T-cell (primary cell): Measurements from ENCODE around the gene SLC29A3. TPM values are rescaled to one million over a fixed set of nuclear protein-coding genes. Genes with fewer than 3 reads are reported as not detected.

Experiments used
- ATAC-seq, 4 experiments: fragments of 200-7000 bp in 3 of 4; fragments of 150-1000 bp in 1 of 4; cut with Tn5 transposase; replicated peaks in 1 of 4; 1 replicate in 3 of 4; 2 replicates in 1 of 4; pipeline ENCODE4 v1.10.0; 2021; ENCODE audit warnings: moderate library complexity in 3 of 4, mild to moderate bottlenecking in 2 of 4, moderate number of reproducible peaks in 1 of 4
- CTCF ChIA-PET, 2 donors: fragments of 300-600 bp; sonication (Branson Sonifier 250); formaldehyde crosslinking; loops; one replicate each; lab custom pipeline; 2022; ENCODE audit warnings: antibody characterized with exemption in 2 of 2; lab: Charles Lee
- POLR2A ChIA-PET, 2 donors: fragments of 300-600 bp; sonication (Branson Sonifier 250); formaldehyde crosslinking; loops; one replicate each; lab custom pipeline; 2022; ENCODE audit warnings: antibody characterized with exemption in 2 of 2; lab: Charles Lee
- DNase-seq, 35 experiments: peaks; one replicate each; pipeline versions ENCODE4 v3.0.0 to v3.0.0-alpha.2; 2013 to 2023
- H3K27ac ChIP-seq: one replicate; pipeline ENCODE4 v1.5.1; 2013; ENCODE audit warnings: low read length
- H3K27me3 ChIP-seq, 2 experiments: replicated peaks in 1 of 2; 1 replicate in 1 of 2; 2 replicates in 1 of 2; pipeline versions ENCODE4 v1.6.1 to v1.7.0; 2013; ENCODE audit warnings: low read length in 1 of 2, mixed read lengths in 1 of 2; ENCODE audit not compliant: control insufficient read depth in 2 of 2, insufficient read depth in 2 of 2; ENCODE audit errors: extremely low read depth in 1 of 2
- H3K36me3 ChIP-seq, 2 donors: 1 replicate in 1 of 2; 2 replicates in 1 of 2; pipeline versions ENCODE4 v1.6.1 to v1.7.0; 2013; ENCODE audit warnings: low read length in 1 of 2; ENCODE audit not compliant: control insufficient read depth in 2 of 2, insufficient read depth in 1 of 2; ENCODE audit errors: extremely low read depth in 1 of 2
- H3K4me1 ChIP-seq, 2 experiments: 1 replicate in 1 of 2; 2 replicates in 1 of 2; pipeline versions ENCODE4 v1.6.1 to v1.7.0; 2013; ENCODE audit warnings: low read length in 2 of 2, mixed read lengths in 1 of 2; ENCODE audit not compliant: insufficient read depth in 2 of 2, control insufficient read depth in 1 of 2; ENCODE audit errors: extremely low read depth in 1 of 2
- H3K4me3 ChIP-seq, 2 donors: 1 replicate in 1 of 2; 2 replicates in 1 of 2; pipeline versions ENCODE4 v1.5.1 to v1.7.0; 2013; ENCODE audit warnings: mild to moderate bottlenecking in 2 of 2, low read length in 1 of 2, moderate library complexity in 1 of 2; ENCODE audit not compliant: control insufficient read depth in 1 of 2; ENCODE audit errors: extremely low read depth in 1 of 2
- H3K9me3 ChIP-seq: 2 replicates; pipeline ENCODE4 v1.7.0; 2013
- H3K27ac Mint-ChIP-seq, 2 donors: one replicate each; pipeline ENCODE4 v1.8.0; 2020 to 2021; ENCODE audit warnings: mild to moderate bottlenecking in 2 of 2, mixed read lengths in 2 of 2
- H3K27me3 Mint-ChIP-seq, 2 donors: one replicate each; pipeline ENCODE4 v1.8.0; 2021 to 2022; ENCODE audit warnings: mixed read lengths in 2 of 2
- H3K36me3 Mint-ChIP-seq: one replicate; pipeline ENCODE4 v1.8.0; 2021; ENCODE audit warnings: mixed read lengths
- H3K4me1 Mint-ChIP-seq, 3 donors: one replicate each; pipeline ENCODE4 v1.8.0; 2020 to 2022; ENCODE audit warnings: mixed read lengths in 3 of 3, mild to moderate bottlenecking in 1 of 3
- H3K4me3 Mint-ChIP-seq, 3 donors: one replicate each; pipeline ENCODE4 v1.8.0; 2020 to 2022; ENCODE audit warnings: mild to moderate bottlenecking in 3 of 3, mixed read lengths in 3 of 3, moderate library complexity in 3 of 3
- H3K9me3 Mint-ChIP-seq, 3 donors: one replicate each; pipeline ENCODE4 v1.8.0; 2020 to 2022; ENCODE audit warnings: mixed read lengths in 3 of 3
- WGBS: methylation state at CpG from one replicate; pipeline ENCODE4 v1.1.5; 2013; ENCODE audit warnings: missing lambda C conversion rate; ENCODE audit not compliant: insufficient coverage; 5-methylcytosine and 5-hydroxymethylcytosine counted together
- total RNA-seq, 35 experiments: library from RNA in 6 of 35; stranded (reverse) in 6 of 35; fragments of 120-200 nt in 1 of 35; gene quantifications; one replicate each; pipeline versions ENCODE4 v1.2.1 to v1.2.4 and lab custom pipeline; 2013 to 2026

SLC29A3 gene
- total RNA-seq, 5 donors from 2014 or later (not counting 1 experiment from before 2014, with no cell fraction given), result 3.3 to 8.8 (median 6.5) TPM

DNA sequence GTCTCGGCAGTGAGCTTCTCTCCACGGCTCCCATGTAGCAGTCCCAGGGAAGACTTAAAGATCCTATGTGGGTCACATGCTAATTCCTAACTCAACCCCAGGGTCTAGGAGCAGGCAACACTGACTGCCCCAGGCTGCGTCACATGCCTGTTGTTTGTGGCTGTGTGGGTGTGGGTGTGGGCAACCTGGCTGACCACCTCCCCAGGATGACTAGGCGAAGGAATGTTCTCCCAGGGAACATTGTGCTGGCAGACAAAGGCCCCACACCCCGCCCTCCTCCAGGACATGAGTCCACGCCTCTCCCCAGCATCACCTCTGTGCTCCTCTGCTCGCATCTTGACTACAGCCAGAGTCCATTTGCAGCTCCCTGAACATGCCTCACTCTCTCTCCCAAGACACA, 30.3 kb downstream of the SLC29A3 start:
- Mint-ChIP-seq H3K27ac (no peak overlapping the region), H3K4me3 (no peak overlapping the region)
- CTCF ChIA-PET, result no interaction called here

DNA sequence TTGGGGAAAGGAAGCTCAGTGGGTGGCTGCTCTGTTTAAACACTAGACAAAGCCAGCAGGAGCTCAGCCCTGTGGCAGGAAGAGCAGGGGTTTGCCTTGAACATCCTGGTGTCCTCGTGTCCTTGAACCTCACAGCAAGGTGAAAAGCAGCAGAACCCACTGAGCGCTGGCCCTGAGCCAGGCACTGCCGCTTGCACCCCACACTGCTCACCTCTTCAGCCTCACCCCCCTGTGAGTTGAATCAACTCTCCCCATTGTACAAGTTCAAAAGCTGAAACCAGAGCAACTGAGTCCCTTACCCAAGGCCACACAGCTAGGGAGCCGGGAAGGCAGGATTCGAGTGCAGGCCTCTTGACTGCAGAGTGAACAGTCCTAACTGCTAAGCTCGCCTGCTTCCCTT, 32.0 kb downstream of the SLC29A3 start:
- Histone ChIP-seq H3K36me3 (peaks cover 14 to 18% of the 10 kb centered on the region in 2 donors), H3K27ac (no peak overlapping the region), H3K27me3 (no peaks in the 10 kb centered on the region), H3K4me1 (peaks cover 0 to 5% of the 10 kb centered on the region in 2 experiments), H3K4me3 (no peak overlapping the region), H3K9me3 (no peaks in the 10 kb centered on the region)
- 59% methylated on average over 6 of the region's 6 CpGs for WGBS
- H3K27ac Mint-ChIP-seq, result no peak overlapping the region
- H3K4me3 Mint-ChIP-seq, result peak overlapping the region in 1 of 3 donors; percentile 5
- no peaks in the 10 kb centered on the region for H3K27me3 Mint-ChIP-seq
- DNase-seq, result peak in 6 of 35 experiments; percentile 5 to 14 (median 8)
- no peaks in the 10 kb centered on the region for H3K9me3 Mint-ChIP-seq
- ChIA-PET POLR2A (no interaction called here), CTCF (interaction anchor here in 1 of 2 donors (0.5 kb wide), 1 partner anchor 38 kb away, joined by 3 read pairs; no protein-coding TSS in a partner anchor)
- peaks cover 0 to 10% (median 10%) of the 10 kb centered on the region in 3 donors for H3K4me1 Mint-ChIP-seq
- H3K36me3 Mint-ChIP-seq, result peaks cover 21% of the 10 kb centered on the region
- peak in 3 of 4 experiments; percentile 31 to 51 (median 43) for ATAC-seq

More for the DNA sequence above, 30.3 kb downstream of the SLC29A3 start:
- H3K36me3 ChIP-seq, result peaks cover 2 to 14% of the 10 kb centered on the region in 2 donors
- no peak overlapping the region for H3K27ac ChIP-seq
- POLR2A ChIA-PET, result no interaction called here
- H3K9me3 ChIP-seq, result no peaks in the 10 kb centered on the region
- H3K27me3 ChIP-seq, result no peaks in the 10 kb centered on the region
- DNase-seq (no peak), ATAC-seq (no peak)
- WGBS, result 93% methylated on average over 6 of the region's 7 CpGs
- Mint-ChIP-seq H3K36me3 (peaks cover 22% of the 10 kb centered on the region), H3K9me3 (no peaks in the 10 kb centered on the region), H3K27me3 (no peaks in the 10 kb centered on the region), H3K4me1 (peaks cover 0 to 10% (median 10%) of the 10 kb centered on the region in 3 donors)
- peaks cover 0 to 5% of the 10 kb centered on the region in 2 experiments for H3K4me1 ChIP-seq
- no peak overlapping the region for H3K4me3 ChIP-seq

DNA sequence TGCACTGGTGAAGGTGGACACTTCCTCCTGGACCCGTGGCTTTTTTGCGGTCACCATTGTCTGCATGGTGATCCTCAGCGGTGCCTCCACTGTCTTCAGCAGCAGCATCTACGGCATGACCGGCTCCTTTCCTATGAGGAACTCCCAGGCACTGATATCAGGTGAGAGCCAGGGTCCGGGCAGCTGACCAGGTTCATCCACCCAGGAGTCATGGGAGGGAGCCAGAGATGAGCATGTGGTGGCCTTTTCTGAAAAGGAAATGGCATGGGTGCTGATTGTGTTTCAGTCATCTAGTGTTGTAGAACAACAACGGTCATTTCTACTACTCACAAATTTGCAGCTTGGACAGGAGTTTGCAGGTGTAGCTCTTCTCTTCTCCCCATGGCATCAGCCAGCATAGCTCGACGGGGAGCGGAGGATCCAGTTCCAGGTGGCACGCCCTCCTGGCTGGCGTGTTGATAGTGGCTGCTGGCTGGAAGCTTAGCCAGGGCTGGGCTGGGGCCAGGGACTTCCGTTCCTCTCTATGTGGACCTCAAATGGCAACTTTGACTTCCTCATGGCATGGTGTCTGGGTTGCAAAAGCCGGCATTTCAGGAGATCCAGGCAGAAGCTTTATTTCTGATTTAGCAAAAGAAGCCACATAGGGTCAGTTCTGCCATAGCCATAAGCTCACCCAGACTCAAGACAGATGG, 32.7 kb downstream of the SLC29A3 start:
- 93% methylated on average over 10 of the region's 14 CpGs for WGBS
- no peak overlapping the region for H3K4me3 ChIP-seq

DNA sequence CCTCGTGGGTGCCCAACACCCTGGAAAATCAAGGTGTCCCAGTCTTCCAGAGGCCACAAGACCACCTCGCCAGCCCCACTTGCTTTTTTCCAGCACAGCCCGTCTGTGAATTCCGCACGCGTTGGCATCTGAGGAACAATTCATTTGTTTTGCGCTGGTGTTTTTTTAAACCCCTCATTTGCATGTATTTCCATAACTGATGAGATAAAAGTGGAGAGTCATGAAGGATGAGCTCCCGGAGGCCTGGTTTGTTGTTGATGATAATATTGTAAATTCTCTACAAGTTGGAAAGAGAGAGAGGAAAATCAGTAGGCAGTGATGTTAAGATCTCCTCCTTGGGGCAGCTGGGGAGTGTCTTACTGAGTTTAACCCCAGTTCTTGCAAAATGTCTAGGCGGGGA, 34.6 kb downstream of the SLC29A3 start:
- Mint-ChIP-seq H3K4me1 (peaks cover 0 to 10% (median 10%) of the 10 kb centered on the region in 3 donors), H3K27me3 (no peaks in the 10 kb centered on the region), H3K9me3 (no peaks in the 10 kb centered on the region), H3K27ac (no peak overlapping the region), H3K36me3 (peaks cover 32% of the 10 kb centered on the region), H3K4me3 (no peak overlapping the region)
- POLR2A ChIA-PET, result no interaction called here
- DNase-seq (no peak), ATAC-seq (no peak)
- H3K4me1 ChIP-seq, result peaks cover 0 to 5% of the 10 kb centered on the region in 2 experiments
- 65% methylated on average over 4 of the region's 9 CpGs for WGBS
- H3K9me3 ChIP-seq, result no peaks in the 10 kb centered on the region
- CTCF ChIA-PET, result no interaction called here
- H3K27ac ChIP-seq, result no peak overlapping the region
- H3K36me3 ChIP-seq, result peaks cover 15 to 33% of the 10 kb centered on the region in 2 donors
- no peaks in the 10 kb centered on the region for H3K27me3 ChIP-seq
- H3K4me3 ChIP-seq, result no peak overlapping the region

More for the DNA sequence above, 32.7 kb downstream of the SLC29A3 start:
- H3K36me3 ChIP-seq, result peaks cover 17 to 24% of the 10 kb centered on the region in 2 donors
- ATAC-seq, result no peak
- H3K9me3 Mint-ChIP-seq, result no peaks in the 10 kb centered on the region
- H3K27ac Mint-ChIP-seq, result no peak overlapping the region
- CTCF ChIA-PET, result interaction anchor here in 1 of 2 donors (0.6 kb wide), 1 partner anchor 672 kb away, joined by 5 read pairs; no protein-coding TSS in a partner anchor
- H3K9me3 ChIP-seq, result no peaks in the 10 kb centered on the region
- H3K4me3 Mint-ChIP-seq, result no peak overlapping the region
- no peaks in the 10 kb centered on the region for H3K27me3 ChIP-seq
- DNase-seq, result no peak
- H3K4me1 ChIP-seq, result peaks cover 0 to 5% of the 10 kb centered on the region in 2 experiments
- POLR2A ChIA-PET, result no interaction called here
- H3K36me3 Mint-ChIP-seq, result peaks cover 24% of the 10 kb centered on the region
- no peaks in the 10 kb centered on the region for H3K27me3 Mint-ChIP-seq
- no peak overlapping the region for H3K27ac ChIP-seq
- peaks cover 0 to 10% (median 10%) of the 10 kb centered on the region in 3 donors for H3K4me1 Mint-ChIP-seq

DNA sequence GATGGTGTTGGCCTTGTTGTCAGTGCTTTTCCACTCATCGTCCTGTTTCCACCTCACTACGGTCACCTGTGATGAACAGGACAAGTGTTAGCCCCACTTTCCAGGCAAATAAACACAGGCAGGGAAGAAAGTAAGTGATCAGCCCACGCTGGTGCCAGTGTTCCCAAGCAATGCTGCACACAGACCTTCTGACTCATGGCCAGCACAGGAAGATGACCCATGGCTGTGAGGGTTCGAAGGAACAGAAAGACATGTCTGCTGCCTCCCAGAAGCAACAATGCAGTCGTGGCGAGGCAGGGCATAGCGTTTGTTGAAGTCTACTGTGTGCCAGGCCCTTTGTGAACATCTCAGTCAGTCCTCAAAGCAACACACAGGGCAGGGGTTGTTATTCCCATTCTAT, 35.7 kb downstream of the SLC29A3 start:
- DNase-seq, result no peak
- no peaks in the 10 kb centered on the region for H3K27me3 ChIP-seq
- peaks cover 0 to 5% of the 10 kb centered on the region in 2 experiments for H3K4me1 ChIP-seq
- H3K36me3 ChIP-seq, result peaks cover 15 to 40% of the 10 kb centered on the region in 2 donors
- H3K4me3 ChIP-seq, result no peak overlapping the region
- no peak for ATAC-seq
- Mint-ChIP-seq H3K9me3 (no peaks in the 10 kb centered on the region), H3K36me3 (peaks cover 39% of the 10 kb centered on the region), H3K27me3 (no peaks in the 10 kb centered on the region), H3K27ac (no peak overlapping the region), H3K4me1 (peaks cover 0 to 10% (median 10%) of the 10 kb centered on the region in 3 donors), H3K4me3 (no peak overlapping the region)
- POLR2A ChIA-PET, result no interaction called here
- H3K27ac ChIP-seq, result no peak overlapping the region
- CTCF ChIA-PET, result no interaction called here
- WGBS, result 85% methylated on average over 5 of the region's 7 CpGs
- no peaks in the 10 kb centered on the region for H3K9me3 ChIP-seq

DNA sequence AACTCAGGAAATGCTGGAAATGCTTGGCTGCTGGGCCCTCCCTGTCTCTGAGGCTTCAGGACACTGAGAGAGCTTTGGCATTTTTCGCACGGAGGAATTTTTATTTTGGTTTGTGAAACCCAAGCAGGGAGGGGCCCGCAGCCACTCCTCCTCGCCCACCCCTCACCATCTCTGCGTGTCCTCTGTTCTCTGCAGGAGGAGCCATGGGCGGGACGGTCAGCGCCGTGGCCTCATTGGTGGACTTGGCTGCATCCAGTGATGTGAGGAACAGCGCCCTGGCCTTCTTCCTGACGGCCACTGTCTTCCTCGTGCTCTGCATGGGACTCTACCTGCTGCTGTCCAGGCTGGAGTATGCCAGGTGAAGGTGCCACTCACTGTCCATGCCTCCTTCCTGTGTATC, 36.8 kb downstream of the SLC29A3 start:
- H3K9me3 ChIP-seq, result no peaks in the 10 kb centered on the region
- no peaks in the 10 kb centered on the region for H3K27me3 ChIP-seq
- no peak for DNase-seq
- ATAC-seq, result no peak
- Mint-ChIP-seq H3K36me3 (peaks cover 40% of the 10 kb centered on the region), H3K4me1 (peaks cover 0 to 4% (median 4%) of the 10 kb centered on the region in 3 donors), H3K9me3 (no peaks in the 10 kb centered on the region), H3K4me3 (no peak overlapping the region), H3K27ac (no peak overlapping the region), H3K27me3 (no peaks in the 10 kb centered on the region)
- peaks cover 0 to 5% of the 10 kb centered on the region in 2 experiments for H3K4me1 ChIP-seq
- ChIA-PET CTCF (no interaction called here), POLR2A (no interaction called here)
- peaks cover 15 to 40% of the 10 kb centered on the region in 2 donors for H3K36me3 ChIP-seq
- H3K27ac ChIP-seq, result no peak overlapping the region
- H3K4me3 ChIP-seq, result no peak overlapping the region
- WGBS, result 96% methylated on average over 7 of the region's 12 CpGs
